Measurements from ENCODE around the gene CAPN7. TPM values are rescaled to one million over a fixed set of nuclear protein-coding genes. Genes with fewer than 3 reads are reported as not detected.

CAPN7 gene
- total and polyA plus RNA-seq, 12 donors = 8.9 to 38.0 (median 26.4) TPM

- WGBS, 2 donors = 93 to 96% methylated on average over 9 of the region's 9 CpGs
- no peak for TF ChIP-seq CTCF (IDR thresholded peaks at IDR 0.05)
- Histone ChIP-seq H3K4me3 (no peak overlapping the region), H3K36me3 (peaks cover 0 to 27% (median 0%) of the 10 kb centered on the region in 9 donors), H3K27ac (no peak overlapping the region), H3K9me3 (no peaks in the 10 kb centered on the region), H3K27me3 (no peaks in the 10 kb centered on the region), H3K4me1 (peaks cover 0 to 28% (median 10%) of the 10 kb centered on the region in 9 donors)
- ATAC-seq = no peak
- DNase-seq = no peak
- intact Hi-C loops (cut with DNase I) = no loop called here
Observed at GRCh38 chr3:15281817-15282216, 75.8 kb downstream of the CAPN7 start.

- Histone ChIP-seq H3K4me3 (no peak overlapping the region), H3K36me3 (peaks cover 0 to 32% (median 0%) of the 10 kb centered on the region in 9 donors), H3K9me3 (no peaks in the 10 kb centered on the region), H3K27ac (no peak overlapping the region), H3K27me3 (no peaks in the 10 kb centered on the region), H3K4me1 (peaks cover 10 to 42% (median 20%) of the 10 kb centered on the region in 9 donors)
- no peak for ATAC-seq
- intact Hi-C loops (cut with DNase I) = no loop called here
- DNase-seq = no peak
- WGBS, 2 donors = 72 to 76% methylated on average over 1 of the region's 1 CpG
- TF ChIP-seq CTCF (IDR thresholded peaks at IDR 0.05) = no peak
Observed at GRCh38 chr3:15283702-15284101, 77.7 kb downstream of the CAPN7 start.

- H3K4me1 ChIP-seq = peaks cover 10 to 48% (median 20%) of the 10 kb centered on the region in 9 donors
- H3K4me3 ChIP-seq = no peak overlapping the region
- peak in 1 of 2 donors; percentile 64 for DNase-seq
- no peaks in the 10 kb centered on the region for H3K9me3 ChIP-seq
- peak in 7 of 8 donors; percentile 10 to 79 (median 52) for ATAC-seq
- no peaks in the 10 kb centered on the region for H3K27me3 ChIP-seq
- H3K27ac ChIP-seq = no peak overlapping the region
- peaks cover 0 to 32% (median 0%) of the 10 kb centered on the region in 9 donors for H3K36me3 ChIP-seq
- TF ChIP-seq CTCF (IDR thresholded peaks at IDR 0.05) = no peak
- intact Hi-C loops (cut with DNase I) = no loop called here
- 66 to 72% methylated on average over 5 of the region's 5 CpGs for WGBS, 2 donors
Observed at GRCh38 chr3:15284121-15284889, 78.3 kb downstream of the CAPN7 start.

- H3K27ac ChIP-seq = no peak overlapping the region
- 89 to 91% methylated on average over 8 of the region's 8 CpGs for WGBS, 2 donors
Observed at GRCh38 chr3:15286022-15286421, 80.0 kb downstream of the CAPN7 start.

More at GRCh38 chr3:15286022-15286421, 80.0 kb downstream of the CAPN7 start:
- no peak for TF ChIP-seq CTCF (IDR thresholded peaks at IDR 0.05)
- Histone ChIP-seq H3K36me3 (peaks cover 0 to 32% (median 0%) of the 10 kb centered on the region in 9 donors), H3K27me3 (no peaks in the 10 kb centered on the region), H3K4me1 (peaks cover 10 to 62% (median 22%) of the 10 kb centered on the region in 9 donors), H3K9me3 (no peaks in the 10 kb centered on the region), H3K4me3 (no peak overlapping the region)
- intact Hi-C loops (cut with DNase I) = loop anchor here in 2 of 10 donors (5.0 kb wide), 1 partner anchor 46 kb away; the partner anchor contains the start of gene SH3BP5 (in 2 of the 2)
- DNase-seq = no peak
- no peak for ATAC-seq
